ENCODE results near the gene IL1RAP.

DNA sequence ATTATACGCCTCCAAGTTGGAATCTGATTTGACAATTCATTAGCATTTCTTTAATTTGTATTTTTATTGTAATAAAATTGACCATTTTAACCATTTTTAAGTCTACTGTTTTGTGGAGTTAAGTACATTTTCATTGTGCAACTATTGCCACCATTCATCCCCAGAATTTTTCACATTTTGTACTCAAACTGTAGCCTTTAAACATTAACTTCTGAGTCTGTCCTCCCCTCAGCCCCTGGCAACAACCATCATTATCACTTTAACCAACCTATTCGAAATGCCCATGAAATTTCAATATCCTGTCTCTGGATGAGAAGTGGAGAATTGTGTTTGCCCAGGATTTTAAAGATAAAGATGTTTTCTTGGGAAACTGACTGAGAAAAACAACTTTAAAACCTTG is 27.7 kb downstream of the IL1RAP start:
- TF ChIP-seq, protein P1, sequence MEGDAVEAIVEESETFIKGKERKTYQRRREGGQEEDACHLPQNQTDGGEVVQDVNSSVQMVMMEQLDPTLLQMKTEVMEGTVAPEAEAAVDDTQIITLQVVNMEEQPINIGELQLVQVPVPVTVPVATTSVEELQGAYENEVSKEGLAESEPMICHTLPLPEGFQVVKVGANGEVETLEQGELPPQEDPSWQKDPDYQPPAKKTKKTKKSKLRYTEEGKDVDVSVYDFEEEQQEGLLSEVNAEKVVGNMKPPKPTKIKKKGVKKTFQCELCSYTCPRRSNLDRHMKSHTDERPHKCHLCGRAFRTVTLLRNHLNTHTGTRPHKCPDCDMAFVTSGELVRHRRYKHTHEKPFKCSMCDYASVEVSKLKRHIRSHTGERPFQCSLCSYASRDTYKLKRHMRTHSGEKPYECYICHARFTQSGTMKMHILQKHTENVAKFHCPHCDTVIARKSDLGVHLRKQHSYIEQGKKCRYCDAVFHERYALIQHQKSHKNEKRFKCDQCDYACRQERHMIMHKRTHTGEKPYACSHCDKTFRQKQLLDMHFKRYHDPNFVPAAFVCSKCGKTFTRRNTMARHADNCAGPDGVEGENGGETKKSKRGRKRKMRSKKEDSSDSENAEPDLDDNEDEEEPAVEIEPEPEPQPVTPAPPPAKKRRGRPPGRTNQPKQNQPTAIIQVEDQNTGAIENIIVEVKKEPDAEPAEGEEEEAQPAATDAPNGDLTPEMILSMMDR (IDR thresholded peaks at IDR 0.05; ENCODE audit: poor library complexity), result no peak
- no peak for TF ChIP-seq EZH2 (IDR thresholded peaks at IDR 0.05; ENCODE audit: borderline replicate concordance)

Measured in hepatocyte (in vitro differentiated cells).